ENCODE data around the gene SCN1B.
"Not testable (repeated sequence)": the region's sequence is repeated elsewhere in the genome, so short reads cannot be mapped to it uniquely, and the experiment has no call there.

The SCN1B gene

GRCh38 chr19:35030257-35031071 lies at the start of gene SCN1B:
Gene SCN1B (plus strand): TSS chr19:35030470. CDS start chr19:35030821, 351 bp downstream.
- DNase-seq (ENCODE audit: low read depth), result peak; percentile 61

GRCh38 chr19:34982275-34982674 lies 48.0 kb upstream of the SCN1B start:
- DNase-seq (ENCODE audit: low read depth), result no peak

GRCh38 chr19:34983786-34984185 lies 46.5 kb upstream of the SCN1B start:
- no peak for DNase-seq (ENCODE audit: low read depth)

- no peak for DNase-seq (ENCODE audit: low read depth)
These were observed 46.0 kb upstream of the SCN1B start for GRCh38 chr19:34984287-34984686.

- DNase-seq (ENCODE audit: low read depth), result no peak
These were observed 44.8 kb upstream of the SCN1B start for GRCh38 chr19:34985249-34986022.

GRCh38 chr19:34988119-34988518 lies 42.2 kb upstream of the SCN1B start:
- DNase-seq (ENCODE audit: low read depth), result no peak

GRCh38 chr19:34989298-34989697 lies 41.0 kb upstream of the SCN1B start:
- DNase-seq (ENCODE audit: low read depth), result no peak

- peak; percentile 38 for DNase-seq (ENCODE audit: low read depth)
These were observed 39.6 kb upstream of the SCN1B start for GRCh38 chr19:34990578-34991192.

- no peak for DNase-seq (ENCODE audit: low read depth)
These were observed 38.5 kb upstream of the SCN1B start for GRCh38 chr19:34991542-34992333.

- DNase-seq (ENCODE audit: low read depth), result not testable (repeated sequence)
These were observed 37.7 kb upstream of the SCN1B start for GRCh38 chr19:34992582-34992981.

- DNase-seq (ENCODE audit: low read depth), result no peak
These were observed 36.0 kb upstream of the SCN1B start for GRCh38 chr19:34994286-34994642.

- no peak for DNase-seq (ENCODE audit: low read depth)
These were observed 35.4 kb upstream of the SCN1B start for GRCh38 chr19:34994643-34995541.

- no peak for DNase-seq (ENCODE audit: low read depth)
These were observed 34.7 kb upstream of the SCN1B start for GRCh38 chr19:34995551-34995950.

- no peak for DNase-seq (ENCODE audit: low read depth)
These were observed 33.1 kb upstream of the SCN1B start for GRCh38 chr19:34997071-34997617.

GRCh38 chr19:34998224-34998623 lies 32.0 kb upstream of the SCN1B start:
- not testable (repeated sequence) for DNase-seq (ENCODE audit: low read depth)

GRCh38 chr19:34998777-34999497 lies 31.3 kb upstream of the SCN1B start:
- DNase-seq (ENCODE audit: low read depth), result no peak

GRCh38 chr19:34999498-35000337 lies 30.6 kb upstream of the SCN1B start, which contains the start of gene GRAMD1A:
Gene GRAMD1A (plus strand): TSS chr19:35000323. CDS start chr19:35000479, 156 bp downstream.
- DNase-seq (ENCODE audit: low read depth), result peak; percentile 72

- no peak for DNase-seq (ENCODE audit: low read depth)
These were observed 30.0 kb upstream of the SCN1B start for GRCh38 chr19:35000338-35000646.
